Keratinocyte (primary cell): Measurements from ENCODE around the gene ZMYM2. TPM values are rescaled to one million over a fixed set of nuclear protein-coding genes. Genes with fewer than 3 reads are reported as not detected.
A peak's percentile ranks its signal among the peaks of the same experiment; 100 is the strongest.

ENCODE experiments used
- DNase-seq: peaks from one replicate; pipeline ENCODE4 v3.0.0-alpha.2; 2011; ENCODE audit warnings: low read depth, missing footprints, low spot score
- FAIRE-seq: peaks from 2 replicates; lab custom pipeline; 2011; peaks lifted over from hg19 to GRCh38; lab: Jason Lieb, UNC
- H2AFZ ChIP-seq: 2 replicates; pipeline ENCODE4 v1.6.0; 2012; ENCODE audit warnings: low read length, control low read depth, inconsistent platforms; ENCODE audit not compliant: control insufficient read depth
- H3K27ac ChIP-seq: 2 replicates; pipeline ENCODE4 v1.5.1; 2011; ENCODE audit warnings: low read length; ENCODE audit not compliant: control insufficient read depth, insufficient read depth
- H3K27me3 ChIP-seq: 3 replicates; pipeline ENCODE4 v1.6.0; 2011; ENCODE audit warnings: low read length; ENCODE audit not compliant: control insufficient read depth, insufficient read depth; ENCODE audit errors: extremely low read depth
- H3K36me3 ChIP-seq, 2 experiments: 2 replicates in 1 of 2; 3 replicates in 1 of 2; pipeline ENCODE4 v1.5.1; 2011; ENCODE audit warnings: low read length in 2 of 2, mild to moderate bottlenecking in 1 of 2; ENCODE audit not compliant: control insufficient read depth in 2 of 2, insufficient read depth in 2 of 2; ENCODE audit errors: extremely low read depth in 1 of 2
- H3K4me1 ChIP-seq: 3 replicates; pipeline ENCODE4 v1.5.1; 2011; ENCODE audit warnings: low read length; ENCODE audit not compliant: control insufficient read depth, insufficient read depth; ENCODE audit errors: extremely low read depth
- H3K4me2 ChIP-seq: 3 replicates; pipeline ENCODE4 v1.6.0; 2011; ENCODE audit warnings: low read depth, low read length; ENCODE audit not compliant: control insufficient read depth, insufficient read depth; ENCODE audit errors: extremely low read depth
- H3K4me3 ChIP-seq, 3 experiments: fragments of 200-600 bp in 1 of 3; sonication (generic) in 1 of 3; 2 replicates in 2 of 3; 3 replicates in 1 of 3; pipeline ENCODE4 v1.5.1; 2011 to 2016; ENCODE audit warnings: low read length in 3 of 3, mild to moderate bottlenecking in 3 of 3, control low read depth in 2 of 3, inconsistent platforms in 1 of 3, low read depth in 1 of 3, mixed read lengths in 1 of 3, mixed run types in 1 of 3, moderate library complexity in 1 of 3; ENCODE audit not compliant: control insufficient read depth in 2 of 3, insufficient read depth in 2 of 3; ENCODE audit errors: extremely low read depth in 1 of 3
- H3K79me2 ChIP-seq: 2 replicates; pipeline ENCODE4 v1.6.0; 2012; ENCODE audit warnings: low read length; ENCODE audit not compliant: control insufficient read depth, insufficient read depth
- H3K9ac ChIP-seq: 3 replicates; pipeline ENCODE4 v1.6.0; 2011; ENCODE audit warnings: low read length; ENCODE audit not compliant: control insufficient read depth, insufficient read depth; ENCODE audit errors: extremely low read depth
- H3K9me1 ChIP-seq: 3 replicates; pipeline ENCODE4 v1.6.0; 2011; ENCODE audit warnings: low read length; ENCODE audit not compliant: control insufficient read depth, insufficient read depth; ENCODE audit errors: extremely low read depth
- H3K9me3 ChIP-seq: 2 replicates; pipeline ENCODE4 v1.5.1; 2012; ENCODE audit warnings: low read depth, low read length; ENCODE audit not compliant: control insufficient read depth
- H4K20me1 ChIP-seq: 3 replicates; pipeline ENCODE4 v1.6.0; 2011; ENCODE audit warnings: low read length; ENCODE audit not compliant: control insufficient read depth, insufficient read depth; ENCODE audit errors: extremely low read depth
- EZH2 ChIP-seq: IDR thresholded peaks from one replicate; pipeline ENCODE4 v1.6.1; 2012; ENCODE audit warnings: inconsistent platforms, mild to moderate bottlenecking, low read length, moderate library complexity
- dilution Hi-C: fragments of 300-500 bp; cut with MboI; formaldehyde crosslinking; loops from one replicate; pipeline ENCODE4 v1.7.0; 2020; ENCODE audit warnings: low sequenced_read_pairs; ENCODE audit not compliant: extremely low pct_ligation_motif_present
- polyA plus RNA-seq, 5 experiments: library from polyadenylated mRNA; depleted of rRNA in 3 of 5; stranded (reverse) in 3 of 5; stranded (forward) in 1 of 5; unstranded in 1 of 5; fragments of >200 nt; gene quantifications; 1 replicate in 1 of 5; 2 replicates in 3 of 5; 3 replicates in 1 of 5; pipeline versions ENCODE4 v1.2.1 to v1.2.3, GENCODE V29; 2011 to 2012; ENCODE audit warnings: missing spikeins in 2 of 5, low read depth in 1 of 5, low replicate concordance in 1 of 5
- TF ChIP-seq, protein P1 (sequence below), 3 experiments: IDR thresholded peaks in 1 of 3; conservative IDR thresholded peaks in 1 of 3; optimal IDR thresholded peaks in 1 of 3; 2 replicates in 2 of 3; 3 replicates in 1 of 3; pipeline versions ENCODE3 to v1.5.1; 2011; ENCODE audit warnings: low read length in 3 of 3, mild to moderate bottlenecking in 3 of 3, moderate library complexity in 2 of 3, control low read depth in 1 of 3, inconsistent platforms in 1 of 3; ENCODE audit not compliant: insufficient read depth in 2 of 3; ENCODE audit errors: extremely low read depth in 1 of 3

The ZMYM2 gene
- polyA plus RNA-seq, 1 donor (not counting 4 experiments of a cell fraction or from before 2014, with no cell fraction given): 51.3 TPM

- no peaks in the 10 kb centered on the region for H3K36me3 ChIP-seq
- peak overlapping the region; percentile 15 to 72 (median 35) for H3K4me3 ChIP-seq
- H3K9me3 ChIP-seq: no peaks in the 10 kb centered on the region
- TF ChIP-seq EZH2: peak; percentile 66
- TF ChIP-seq, protein P1, sequence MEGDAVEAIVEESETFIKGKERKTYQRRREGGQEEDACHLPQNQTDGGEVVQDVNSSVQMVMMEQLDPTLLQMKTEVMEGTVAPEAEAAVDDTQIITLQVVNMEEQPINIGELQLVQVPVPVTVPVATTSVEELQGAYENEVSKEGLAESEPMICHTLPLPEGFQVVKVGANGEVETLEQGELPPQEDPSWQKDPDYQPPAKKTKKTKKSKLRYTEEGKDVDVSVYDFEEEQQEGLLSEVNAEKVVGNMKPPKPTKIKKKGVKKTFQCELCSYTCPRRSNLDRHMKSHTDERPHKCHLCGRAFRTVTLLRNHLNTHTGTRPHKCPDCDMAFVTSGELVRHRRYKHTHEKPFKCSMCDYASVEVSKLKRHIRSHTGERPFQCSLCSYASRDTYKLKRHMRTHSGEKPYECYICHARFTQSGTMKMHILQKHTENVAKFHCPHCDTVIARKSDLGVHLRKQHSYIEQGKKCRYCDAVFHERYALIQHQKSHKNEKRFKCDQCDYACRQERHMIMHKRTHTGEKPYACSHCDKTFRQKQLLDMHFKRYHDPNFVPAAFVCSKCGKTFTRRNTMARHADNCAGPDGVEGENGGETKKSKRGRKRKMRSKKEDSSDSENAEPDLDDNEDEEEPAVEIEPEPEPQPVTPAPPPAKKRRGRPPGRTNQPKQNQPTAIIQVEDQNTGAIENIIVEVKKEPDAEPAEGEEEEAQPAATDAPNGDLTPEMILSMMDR (optimal IDR thresholded peaks at IDR 0.05 in 1 of 3, IDR thresholded peaks at IDR 0.05 in 1 of 3, conservative IDR thresholded peaks at IDR 0.05 in 1 of 3; ENCODE audit: extremely low read depth in 1 of 3, insufficient read depth in 2 of 3, low read length in 3 of 3): peak; percentile 28 to 63 (median 63)
- H3K9ac ChIP-seq: peak overlapping the region; percentile 64
- peaks cover 19% of the 10 kb centered on the region for H3K27me3 ChIP-seq
- H3K4me1 ChIP-seq: peaks cover 11% of the 10 kb centered on the region
- peak overlapping the region; percentile 92 for H2AFZ ChIP-seq
- H3K4me2 ChIP-seq: peak overlapping the region; percentile 76
- FAIRE-seq: no peak
- dilution Hi-C loops: no loop called here
- no peaks in the 10 kb centered on the region for H3K79me2 ChIP-seq
- no peak for DNase-seq
- H4K20me1 ChIP-seq: no peaks in the 10 kb centered on the region
- no peak overlapping the region for H3K27ac ChIP-seq
- H3K9me1 ChIP-seq: no peaks in the 10 kb centered on the region
Measured at GRCh38 chr13:20128459-20128931, 170.0 kb downstream of the ZMYM2 start.

- Histone ChIP-seq H3K9ac (no peak overlapping the region), H3K4me1 (peaks cover 11% of the 10 kb centered on the region), H3K4me3 (no peak overlapping the region), H3K9me1 (no peaks in the 10 kb centered on the region), H3K79me2 (no peaks in the 10 kb centered on the region), H2AFZ (no peak overlapping the region), H3K27ac (no peak overlapping the region), H4K20me1 (no peaks in the 10 kb centered on the region), H3K9me3 (no peaks in the 10 kb centered on the region), H3K36me3 (no peaks in the 10 kb centered on the region), H3K4me2 (peak overlapping the region; percentile 76), H3K27me3 (peaks cover 19% of the 10 kb centered on the region)
- DNase-seq (no peak), FAIRE-seq (no peak)
- dilution Hi-C loops: no loop called here
- TF ChIP-seq EZH2: no peak
- TF ChIP-seq, protein P1 (optimal IDR thresholded peaks at IDR 0.05 in 1 of 3, IDR thresholded peaks at IDR 0.05 in 1 of 3, conservative IDR thresholded peaks at IDR 0.05 in 1 of 3; ENCODE audit: extremely low read depth in 1 of 3, insufficient read depth in 2 of 3, low read length in 3 of 3): no peak
Measured at GRCh38 chr13:20129076-20129475, 170.5 kb downstream of the ZMYM2 start.
